HPDE6-E6E7 (cell line): ENCODE results near the gene GCNT4.

Source experiments
- DNase-seq: peaks from one replicate; pipeline ENCODE4 v3.0.0; 2011; ENCODE audit warnings: missing footprints; ENCODE audit errors: extremely low spot score

The GCNT4 gene

DNA sequence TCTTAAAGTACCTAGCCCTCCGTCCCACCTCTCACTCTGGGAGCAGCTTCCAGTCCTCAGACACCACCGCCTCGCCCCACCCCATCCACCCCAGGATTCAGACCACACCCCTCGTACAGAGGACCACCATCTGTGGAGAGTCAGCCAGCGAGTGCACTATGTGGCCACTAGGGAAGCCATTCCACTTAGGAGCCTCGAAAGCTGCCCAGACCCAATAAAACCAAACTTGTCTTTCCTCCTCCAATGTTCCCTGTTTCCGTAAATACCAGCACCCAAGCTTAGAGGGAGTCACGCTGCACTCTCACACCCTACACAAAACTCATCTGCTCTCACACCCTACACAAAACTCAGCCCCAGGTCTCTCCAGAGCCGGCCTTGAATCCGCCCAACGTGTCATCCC, 1.9 kb downstream of the GCNT4 start:
- DNase-seq = no peak

- no peak for DNase-seq
These were observed 2.7 kb downstream of the GCNT4 start for GRCh38 chr5:75049456-75050351.

- no peak for DNase-seq
These were observed 3.9 kb downstream of the GCNT4 start for GRCh38 chr5:75048457-75048953.

- DNase-seq = no peak
These were observed 5.0 kb downstream of the GCNT4 start for GRCh38 chr5:75047356-75047755.

DNA sequence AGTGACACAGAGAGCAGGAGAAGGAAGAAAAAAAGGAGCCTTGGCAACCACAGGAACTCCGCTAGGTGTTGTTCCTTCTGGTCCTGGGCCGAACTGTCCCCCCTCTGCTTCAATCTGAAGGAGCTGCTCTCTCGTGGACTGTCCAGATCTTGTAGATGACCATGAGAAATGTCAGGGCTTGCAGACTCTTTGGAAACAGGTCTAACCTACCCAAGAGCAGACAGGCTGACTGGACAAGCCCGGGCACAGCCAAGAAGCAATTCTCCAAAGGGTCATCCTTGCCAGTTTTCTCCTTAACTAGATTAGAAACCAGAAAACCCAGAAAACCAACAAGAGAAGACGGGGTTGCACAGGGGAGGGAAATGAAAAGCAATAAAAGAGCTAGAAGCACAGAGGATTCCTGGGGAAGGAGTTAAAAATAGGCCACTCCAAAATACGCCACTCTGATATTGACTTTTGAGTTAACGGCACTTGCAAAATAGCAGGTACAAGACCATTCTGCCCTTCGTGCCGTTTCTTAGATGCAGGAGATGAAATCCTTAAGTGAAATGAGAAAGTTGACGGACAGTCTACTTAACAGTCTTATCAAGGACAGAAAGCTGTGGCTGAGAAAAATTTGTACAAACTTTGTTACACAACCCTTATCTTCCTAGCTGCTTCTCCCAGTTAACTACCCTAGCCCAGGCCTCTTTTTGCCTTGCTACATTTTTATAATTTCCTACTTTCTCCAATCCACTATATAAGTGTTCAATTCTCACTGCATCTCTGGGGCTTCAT, 5.8 kb downstream of the GCNT4 start:
- no peak for DNase-seq

- DNase-seq = no peak
These were observed 7.3 kb downstream of the GCNT4 start for GRCh38 chr5:75045071-75045470.

DNA sequence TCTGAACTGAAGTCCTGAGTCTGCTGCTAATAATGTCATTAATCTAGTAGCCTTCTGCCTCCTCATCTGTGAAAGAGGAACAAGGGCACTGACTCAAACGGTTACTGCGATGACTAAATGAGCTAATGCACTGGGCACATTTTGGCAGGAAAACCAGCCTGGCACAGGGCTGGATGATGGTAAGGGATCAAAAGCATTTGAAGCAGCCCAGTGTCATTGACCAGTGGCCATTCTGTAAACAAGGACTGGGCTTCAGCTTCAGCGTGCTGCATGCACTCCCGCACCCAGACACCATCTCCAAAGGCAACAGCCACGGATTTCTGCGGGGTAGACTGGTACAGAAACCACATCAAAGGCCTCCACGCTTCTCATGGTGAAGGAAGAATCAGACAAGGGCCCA, 8.0 kb downstream of the GCNT4 start:
- DNase-seq = no peak

DNA sequence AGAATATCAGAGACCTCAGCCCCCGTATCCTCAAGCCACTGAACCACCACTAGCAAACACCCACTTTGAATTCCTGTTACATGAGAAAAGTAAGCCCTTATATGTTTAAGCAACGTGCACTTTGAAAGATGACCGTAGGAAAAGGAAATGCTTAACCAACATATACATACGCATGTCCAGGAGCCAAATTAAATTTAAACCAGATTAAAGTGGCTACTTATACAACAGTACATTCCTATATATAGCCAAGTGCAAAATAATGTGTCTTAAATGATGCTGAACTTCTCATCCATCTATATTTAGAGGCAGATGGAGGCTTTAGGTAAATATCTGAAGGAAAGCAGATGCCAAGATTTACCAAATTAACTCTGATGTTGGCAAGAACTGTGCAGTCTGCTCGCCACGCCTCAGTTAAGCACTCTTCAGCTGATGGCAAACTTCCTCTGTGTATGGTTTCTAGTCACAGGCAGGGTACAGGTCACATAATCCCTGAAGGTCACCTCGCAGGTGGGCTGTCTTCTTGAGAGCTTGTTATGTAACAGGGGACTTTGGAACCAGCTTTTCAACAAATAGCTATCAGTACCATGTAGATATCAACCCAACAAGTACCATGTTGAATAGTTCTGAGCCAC, 8.6 kb downstream of the GCNT4 start:
- no peak for DNase-seq

DNA sequence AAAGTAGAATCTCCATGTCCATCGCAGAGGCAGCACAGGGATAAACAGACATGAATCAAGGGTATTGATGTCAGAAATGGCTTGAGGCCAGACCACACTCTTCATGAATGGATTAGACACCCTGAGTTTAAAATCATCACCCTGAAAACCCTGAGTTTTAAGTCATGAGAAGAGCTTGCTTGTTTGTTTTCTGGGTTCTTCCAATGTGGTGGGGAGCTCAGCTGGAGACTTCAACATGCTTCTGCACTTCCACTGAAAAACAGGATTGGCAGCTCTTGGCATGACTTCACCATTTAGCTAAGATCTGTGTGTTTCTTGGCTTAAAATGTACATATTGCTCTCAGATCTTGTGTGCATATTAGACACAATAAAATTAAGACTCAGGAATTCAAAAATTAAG, 9.8 kb downstream of the GCNT4 start:
- DNase-seq = no peak

GRCh38 chr5:75040973-75041372, 11.4 kb downstream of the GCNT4 start:
- DNase-seq = no peak

DNA sequence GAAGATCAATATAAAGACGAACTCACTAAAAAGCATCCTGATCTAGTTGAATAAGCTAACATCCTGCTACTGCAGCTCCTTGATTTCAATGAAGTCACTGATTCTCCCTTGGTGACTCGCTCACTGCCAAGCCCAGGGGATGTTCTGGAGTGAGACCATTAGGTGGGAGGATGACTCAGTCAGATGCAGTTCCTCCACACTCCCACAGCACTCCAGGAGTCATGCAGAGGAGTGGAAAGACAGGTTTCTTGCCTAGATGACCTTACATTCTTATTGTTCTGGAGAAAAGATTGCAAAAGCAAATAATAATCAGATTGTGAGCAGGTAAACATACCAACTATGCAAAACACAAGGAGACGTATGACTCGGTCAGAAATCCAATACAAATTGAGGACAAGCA, 15.3 kb downstream of the GCNT4 start:
- DNase-seq = peak; percentile 100

DNA sequence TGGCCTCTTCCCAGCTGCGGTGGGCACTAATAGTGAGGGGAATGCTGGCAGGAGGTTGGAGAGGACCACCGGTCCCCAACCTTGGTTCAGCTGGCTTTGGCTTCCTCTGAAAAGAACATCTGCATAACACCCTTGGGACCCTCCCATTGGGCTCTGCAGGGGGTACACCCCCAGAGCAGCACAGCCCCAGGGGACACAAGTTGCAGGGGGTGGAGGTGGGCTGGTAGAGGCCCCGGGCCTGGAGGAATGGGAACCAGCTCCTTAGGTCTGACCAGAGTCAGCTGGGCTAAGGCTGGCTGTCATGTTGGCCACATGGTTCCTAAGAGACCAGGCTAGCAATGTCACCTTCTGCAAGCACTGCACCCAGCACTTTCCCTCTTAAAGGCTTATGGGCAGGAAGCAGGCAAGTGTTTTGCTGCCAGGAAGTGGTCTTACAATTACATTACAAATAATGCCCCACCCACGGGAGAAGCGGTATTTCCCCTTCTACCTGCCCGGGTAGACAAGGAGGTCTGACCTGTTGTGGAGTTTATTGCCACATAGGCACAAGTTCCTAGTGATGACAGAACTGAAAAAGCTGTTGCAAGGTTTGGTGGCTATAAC, 18.1 kb downstream of the GCNT4 start:
- no peak for DNase-seq

GRCh38 chr5:75031366-75031765, 21.0 kb downstream of the GCNT4 start:
- no peak for DNase-seq

DNA sequence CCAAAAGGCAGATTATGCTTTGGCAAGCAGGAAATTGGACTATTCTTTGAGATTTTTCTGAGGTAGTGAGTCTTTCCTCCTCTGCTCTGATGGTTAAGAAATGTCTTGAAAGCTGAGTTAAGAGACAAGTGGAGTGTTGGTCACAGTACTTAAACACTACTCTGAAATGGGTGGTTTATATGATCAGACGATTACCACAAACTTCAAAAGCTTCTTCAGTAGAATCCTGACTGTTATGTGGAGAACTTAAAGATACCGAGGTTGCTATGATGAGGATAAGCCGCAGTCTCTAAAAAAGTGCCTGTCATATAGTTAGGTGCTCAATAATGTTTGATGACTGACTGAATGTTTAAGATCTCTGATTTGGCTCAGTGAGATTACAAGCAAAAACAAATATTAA, 24.3 kb downstream of the GCNT4 start:
- DNase-seq = no peak

DNA sequence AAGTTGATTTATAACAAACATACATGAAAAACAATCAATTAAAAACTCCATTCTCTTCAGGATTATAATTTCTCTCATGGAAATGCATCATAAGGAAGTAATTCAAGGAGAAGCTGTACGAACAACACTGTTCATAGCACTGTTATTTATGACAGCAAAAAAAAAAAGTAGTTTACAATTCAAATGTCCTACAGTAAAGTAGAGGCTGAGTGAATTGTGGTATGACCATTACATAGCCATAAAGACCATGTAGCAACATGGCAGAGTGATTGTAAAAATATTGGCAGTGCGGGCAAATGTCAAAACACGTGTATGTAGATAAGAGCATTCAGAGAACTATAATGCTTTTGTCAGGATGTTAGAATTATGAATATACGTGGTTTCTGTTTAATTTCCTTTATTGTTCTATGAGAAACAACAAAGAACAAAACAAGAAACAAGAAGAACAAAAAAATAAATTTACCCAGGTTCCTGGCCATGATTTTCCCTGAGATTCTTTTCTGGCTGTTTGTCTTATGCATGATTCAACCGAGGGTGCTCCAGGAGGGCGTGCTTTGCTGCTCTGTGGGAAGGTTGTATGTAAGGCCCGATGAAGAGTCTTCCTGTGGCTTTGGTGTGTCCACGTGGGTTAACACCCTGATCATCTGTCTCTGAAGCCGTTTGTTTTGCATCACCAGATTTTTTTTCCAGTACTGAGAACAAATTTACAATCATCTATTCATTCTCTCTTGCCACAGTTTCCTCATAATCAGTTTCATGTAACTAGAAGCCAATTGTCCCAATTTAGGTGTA, 28.8 kb downstream of the GCNT4 start:
- no peak for DNase-seq

- DNase-seq = no peak
These were observed 30.6 kb downstream of the GCNT4 start for GRCh38 chr5:75021800-75022199.

DNA sequence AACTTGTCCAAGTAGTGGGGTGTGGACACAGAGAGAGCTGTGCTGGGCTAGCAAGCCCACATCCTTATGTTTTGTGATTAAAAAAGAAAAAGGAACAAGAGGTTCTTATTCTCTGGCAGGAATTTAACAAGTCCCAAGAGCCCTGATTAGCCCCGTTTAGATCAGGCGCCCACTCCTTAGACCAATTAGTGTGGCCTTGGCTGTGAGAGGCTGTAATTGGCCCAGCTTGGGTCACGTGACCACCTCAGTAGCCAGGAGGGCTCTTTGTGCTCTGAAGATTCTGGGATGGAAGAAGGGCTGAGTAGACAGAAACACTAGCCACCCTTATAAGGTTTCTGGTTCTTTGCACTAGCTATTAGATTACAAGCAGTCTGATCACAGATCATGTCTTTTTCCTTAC, 31.1 kb downstream of the GCNT4 start:
- no peak for DNase-seq

- DNase-seq = no peak
These were observed 32.2 kb downstream of the GCNT4 start for GRCh38 chr5:75020016-75020656.

DNA sequence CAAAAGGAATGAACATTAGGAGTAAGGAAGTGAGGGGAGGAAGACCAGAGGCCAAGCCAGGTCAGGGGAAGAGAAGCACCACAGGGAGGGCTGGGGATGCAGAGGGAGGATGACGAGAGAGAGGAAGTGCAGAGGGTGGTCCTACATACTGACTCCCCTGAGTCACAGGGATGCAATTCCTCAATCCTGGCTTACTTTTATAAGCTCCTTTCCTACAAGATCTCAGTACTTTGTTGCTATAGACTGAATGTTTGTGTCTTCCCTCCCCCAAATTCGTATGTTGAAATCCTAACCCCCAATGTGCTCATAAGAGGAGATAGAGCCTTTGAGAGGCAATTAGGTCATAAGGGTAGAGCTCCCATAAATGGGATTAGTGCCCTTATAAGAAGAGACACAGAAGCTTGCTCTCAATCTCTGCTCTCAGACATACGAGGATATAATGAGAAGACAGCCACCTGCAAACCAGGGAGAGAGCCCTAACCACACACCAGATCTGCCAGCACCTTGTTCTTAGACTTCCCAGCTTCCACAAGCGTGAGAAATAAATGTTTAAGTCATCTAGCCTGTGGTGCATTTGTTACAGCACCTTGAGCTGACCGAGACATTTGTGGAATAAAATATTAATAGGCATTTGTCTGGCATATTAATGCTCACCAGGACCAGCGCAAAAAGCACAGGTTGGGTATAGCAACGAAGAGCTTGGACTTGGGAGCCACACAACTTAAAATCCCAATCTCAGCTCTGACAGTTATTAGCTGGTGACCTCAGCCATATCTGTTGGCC, 33.4 kb downstream of the GCNT4 start:
- no peak for DNase-seq

DNA sequence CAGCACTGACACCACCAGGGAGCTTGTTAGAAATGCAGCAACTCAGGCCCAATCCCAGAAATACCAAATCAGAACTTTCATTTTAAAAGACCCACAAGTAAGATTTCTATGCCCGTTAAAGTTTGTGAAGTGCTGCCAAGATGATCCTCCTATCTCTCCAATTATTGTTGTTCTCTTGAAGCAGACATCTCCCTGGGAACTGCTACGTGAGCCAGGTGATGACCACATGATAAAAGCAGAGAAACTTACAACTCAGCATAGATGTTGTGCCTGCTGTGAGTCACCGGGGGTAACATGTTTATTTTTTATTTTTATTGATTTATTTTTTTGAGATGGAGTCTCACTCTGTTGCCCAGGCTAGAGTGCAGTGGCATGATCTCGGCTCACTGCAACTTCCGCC, 34.4 kb downstream of the GCNT4 start:
- no peak for DNase-seq
